ENCODE results near the gene FUT3.
A peak's percentile ranks its signal among the peaks of the same experiment; 100 is the strongest.

Gene FUT3

GRCh38 chr19:5823579-5824281 is 27.5 kb downstream of the FUT3 start:
- no peak for DNase-seq (ENCODE audit: low read depth)

GRCh38 chr19:5822181-5822844 is 28.9 kb downstream of the FUT3 start:
- no peak for DNase-seq (ENCODE audit: low read depth)

GRCh38 chr19:5821521-5822180 is 29.6 kb downstream of the FUT3 start:
- DNase-seq (ENCODE audit: low read depth), result no peak

- no peak for DNase-seq (ENCODE audit: low read depth)
Observed at GRCh38 chr19:5820785-5821184, 30.5 kb downstream of the FUT3 start.

GRCh38 chr19:5818594-5818993 is 32.7 kb downstream of the FUT3 start:
- no peak for DNase-seq (ENCODE audit: low read depth)

GRCh38 chr19:5817218-5817617 is 34.0 kb downstream of the FUT3 start:
- DNase-seq (ENCODE audit: low read depth), result no peak

- DNase-seq (ENCODE audit: low read depth), result no peak
Observed at GRCh38 chr19:5814852-5815246, 36.4 kb downstream of the FUT3 start.

- DNase-seq (ENCODE audit: low read depth), result no peak
Observed at GRCh38 chr19:5814123-5814851, 37.0 kb downstream of the FUT3 start.

GRCh38 chr19:5811117-5811516 is 40.1 kb downstream of the FUT3 start:
- DNase-seq (ENCODE audit: low read depth), result no peak

- DNase-seq (ENCODE audit: low read depth), result no peak
Observed at GRCh38 chr19:5809469-5809868, 41.8 kb downstream of the FUT3 start.

GRCh38 chr19:5809053-5809452 is 42.2 kb downstream of the FUT3 start:
- no peak for DNase-seq (ENCODE audit: low read depth)

- DNase-seq (ENCODE audit: low read depth), result no peak
Observed at GRCh38 chr19:5808120-5808816, 43.0 kb downstream of the FUT3 start.

- no peak for DNase-seq (ENCODE audit: low read depth)
Observed at GRCh38 chr19:5806905-5807304, 44.3 kb downstream of the FUT3 start.

- DNase-seq (ENCODE audit: low read depth), result no peak
Observed at GRCh38 chr19:5806133-5806489, 45.1 kb downstream of the FUT3 start.

- peak; percentile 30 for DNase-seq (ENCODE audit: low read depth)
Observed at GRCh38 chr19:5805462-5806132, 45.7 kb downstream of the FUT3 start.

- no peak for DNase-seq (ENCODE audit: low read depth)
Observed at GRCh38 chr19:5804516-5805461, 46.5 kb downstream of the FUT3 start, which contains the start of gene NRTN. TSS of gene NRTN (plus strand) at chr19:5805067. CDS start at chr19:5824166, 19,099 bp downstream.

GRCh38 chr19:5803752-5804515 is 47.3 kb downstream of the FUT3 start:
- peak; percentile 84 for DNase-seq (ENCODE audit: low read depth)

GRCh38 chr19:5803441-5803751 is 47.9 kb downstream of the FUT3 start:
- no peak for DNase-seq (ENCODE audit: low read depth)

- no peak for DNase-seq (ENCODE audit: low read depth)
Observed at GRCh38 chr19:5801796-5802619, 49.2 kb downstream of the FUT3 start.

All from stimulated activated CD8-positive, alpha-beta memory T cell treated with anti-CD3 and anti-CD28 coated beads, Interleukin-7, amount 100 ng/mL, for 24 hours (primary cell).